Astrocyte (in vitro differentiated cells and primary cell): Measurements from ENCODE around the gene AKT3.
"Not testable (repeated sequence)": the region's sequence is repeated elsewhere in the genome, so short reads cannot be mapped to it uniquely, and the experiment has no call there.

Source experiments
- CTCF ChIP-seq: IDR thresholded peaks from 2 replicates; pipeline ENCODE4 v1.5.1; 2011; ENCODE audit warnings: low read depth, mild to moderate bottlenecking, inconsistent platforms, low read length, moderate library complexity; ENCODE audit not compliant: insufficient read depth
- EZH2 ChIP-seq: IDR thresholded peaks from 2 replicates; pipeline ENCODE4 v1.6.1; 2012; ENCODE audit warnings: mild to moderate bottlenecking, low read length, inconsistent platforms; ENCODE audit not compliant: insufficient read depth

DNA sequence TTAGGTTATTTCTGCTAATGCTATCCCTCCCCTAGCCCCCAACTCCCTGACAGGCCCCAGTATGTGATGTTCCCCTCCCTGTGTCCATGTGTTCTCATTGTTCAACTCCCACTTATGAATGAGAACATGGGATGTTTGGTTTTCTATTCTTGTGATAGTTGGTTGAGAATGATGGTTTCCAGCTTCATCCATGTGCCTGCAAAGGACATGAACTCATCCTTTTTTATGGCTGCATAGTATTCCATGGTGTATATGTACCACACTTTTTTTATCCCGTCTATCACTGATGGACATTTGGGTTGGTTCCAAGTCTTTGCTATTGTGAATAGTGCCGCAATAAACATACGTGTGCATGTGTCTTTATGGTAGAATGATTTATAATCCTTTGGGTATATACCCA is 200.5 kb downstream of the AKT3 start:
- TF ChIP-seq CTCF, EZH2: not testable (repeated sequence)
